Stimulated activated CD8-positive, alpha-beta memory T cell treated with anti-CD3 and anti-CD28 coated beads, Interleukin-15, amount 100 ng/mL, for 1 hour (primary cell): ENCODE results near the gene EEF1AKMT3.

Source experiments
- DNase-seq: peaks from one replicate; pipeline ENCODE4 v3.0.0-alpha.2; 2020; ENCODE audit warnings: low read depth

EEF1AKMT3 gene

DNA sequence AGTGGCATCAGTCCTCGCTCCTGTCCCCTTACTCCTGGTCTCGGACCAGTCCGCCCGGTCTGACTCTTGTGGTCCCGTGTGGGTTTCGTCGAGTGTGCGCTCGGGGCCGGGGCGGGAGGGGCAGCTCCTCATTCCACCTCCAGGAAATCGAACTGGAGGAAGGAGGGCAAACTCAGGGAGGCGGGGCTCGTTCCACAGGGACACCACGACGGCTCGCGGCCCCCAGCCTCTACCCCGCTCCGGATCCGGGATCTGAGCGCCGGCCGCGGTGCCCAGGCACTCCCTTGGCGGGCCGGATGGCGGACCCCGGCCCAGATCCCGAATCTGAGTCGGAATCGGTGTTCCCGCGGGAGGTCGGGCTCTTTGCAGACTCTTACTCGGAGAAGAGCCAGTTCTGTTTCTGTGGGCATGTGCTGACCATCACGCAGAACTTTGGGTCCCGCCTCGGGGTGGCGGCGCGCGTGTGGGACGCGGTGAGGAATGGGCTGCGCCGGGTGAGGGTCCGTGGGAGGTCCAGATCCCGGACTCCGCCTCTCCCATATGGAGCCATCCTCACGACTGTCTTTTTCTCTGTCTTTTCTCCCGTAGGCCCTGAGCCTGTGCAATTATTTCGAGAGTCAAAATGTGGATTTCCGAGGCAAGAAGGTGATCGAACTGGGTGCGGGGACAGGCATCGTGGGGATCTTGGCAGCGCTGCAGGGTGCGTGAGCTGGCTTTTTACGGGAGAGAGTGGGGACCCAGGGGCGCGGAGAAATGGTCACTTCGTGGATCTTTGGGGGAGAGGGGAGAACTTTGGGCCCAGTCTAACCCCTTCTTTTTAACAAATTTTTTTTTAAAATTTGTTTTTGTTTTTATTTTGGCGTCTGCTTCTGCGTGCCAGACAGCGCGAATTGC is at the start of gene EEF1AKMT3:
Gene EEF1AKMT3 (plus strand): TSS at position 186 of the 894 bp plus-strand sequence. CDS start 111 bp downstream, at position 297.
- DNase-seq, result no peak

DNA sequence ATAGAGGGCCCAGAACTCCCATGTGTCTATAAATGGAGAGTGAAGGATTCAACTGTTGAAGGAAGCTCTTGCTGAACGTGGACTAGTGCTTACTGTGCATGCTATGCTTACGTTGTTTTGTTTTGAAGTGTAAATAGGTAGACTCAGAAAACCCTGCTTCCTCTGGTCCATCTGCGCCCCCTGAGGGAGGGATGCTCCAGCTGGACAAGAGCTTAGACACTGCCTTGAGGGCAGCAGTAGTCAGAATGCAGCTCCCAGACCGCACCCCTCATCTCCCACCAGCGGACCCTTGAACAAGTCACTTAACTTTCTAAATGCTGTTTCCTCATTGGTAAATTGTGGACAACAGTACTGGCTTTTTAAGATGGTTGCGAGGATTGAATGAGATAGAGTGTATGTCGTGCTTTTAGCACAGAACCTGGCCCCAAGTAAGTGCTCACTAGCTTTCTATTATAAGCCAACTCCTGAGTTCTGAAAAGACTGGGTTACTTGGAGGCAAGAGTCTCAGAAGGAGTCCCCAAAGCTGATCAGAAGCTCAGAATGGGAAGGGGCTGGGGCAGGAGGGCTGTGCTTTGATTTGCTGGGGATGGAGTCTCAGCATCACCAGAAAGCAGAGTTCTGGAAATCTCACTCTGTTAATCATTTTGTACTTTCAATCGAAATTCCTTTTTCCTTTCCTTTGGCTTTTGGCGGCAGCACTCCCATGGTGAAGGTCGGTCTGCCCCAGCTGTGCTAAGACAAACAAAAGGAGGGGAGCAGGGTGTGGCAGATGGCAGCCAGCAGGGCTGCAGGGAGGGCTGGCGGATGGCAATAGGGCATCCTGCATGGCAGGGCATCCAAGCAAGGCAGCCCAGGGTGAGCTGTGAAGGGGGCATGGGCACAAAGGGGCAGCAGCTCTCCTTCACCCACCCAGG is 49.4 kb upstream of the EEF1AKMT3 start:
- no peak for DNase-seq

DNA sequence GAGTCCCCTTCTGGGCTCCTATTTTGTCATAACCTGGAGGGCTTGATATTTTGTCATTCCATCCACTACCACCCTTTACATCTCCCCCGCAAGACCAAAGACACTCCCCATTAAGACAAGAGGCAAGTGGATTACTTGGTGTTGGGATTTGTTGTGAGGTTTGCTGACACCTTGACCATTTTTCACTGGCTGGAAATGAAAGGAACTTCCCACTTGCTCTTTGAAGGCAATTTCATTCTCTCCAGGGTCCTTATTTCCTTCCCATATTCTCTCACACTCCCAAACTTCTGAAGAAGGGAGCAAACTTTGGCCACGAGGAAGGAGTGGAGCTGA is 48.8 kb upstream of the EEF1AKMT3 start:
- no peak for DNase-seq

DNA sequence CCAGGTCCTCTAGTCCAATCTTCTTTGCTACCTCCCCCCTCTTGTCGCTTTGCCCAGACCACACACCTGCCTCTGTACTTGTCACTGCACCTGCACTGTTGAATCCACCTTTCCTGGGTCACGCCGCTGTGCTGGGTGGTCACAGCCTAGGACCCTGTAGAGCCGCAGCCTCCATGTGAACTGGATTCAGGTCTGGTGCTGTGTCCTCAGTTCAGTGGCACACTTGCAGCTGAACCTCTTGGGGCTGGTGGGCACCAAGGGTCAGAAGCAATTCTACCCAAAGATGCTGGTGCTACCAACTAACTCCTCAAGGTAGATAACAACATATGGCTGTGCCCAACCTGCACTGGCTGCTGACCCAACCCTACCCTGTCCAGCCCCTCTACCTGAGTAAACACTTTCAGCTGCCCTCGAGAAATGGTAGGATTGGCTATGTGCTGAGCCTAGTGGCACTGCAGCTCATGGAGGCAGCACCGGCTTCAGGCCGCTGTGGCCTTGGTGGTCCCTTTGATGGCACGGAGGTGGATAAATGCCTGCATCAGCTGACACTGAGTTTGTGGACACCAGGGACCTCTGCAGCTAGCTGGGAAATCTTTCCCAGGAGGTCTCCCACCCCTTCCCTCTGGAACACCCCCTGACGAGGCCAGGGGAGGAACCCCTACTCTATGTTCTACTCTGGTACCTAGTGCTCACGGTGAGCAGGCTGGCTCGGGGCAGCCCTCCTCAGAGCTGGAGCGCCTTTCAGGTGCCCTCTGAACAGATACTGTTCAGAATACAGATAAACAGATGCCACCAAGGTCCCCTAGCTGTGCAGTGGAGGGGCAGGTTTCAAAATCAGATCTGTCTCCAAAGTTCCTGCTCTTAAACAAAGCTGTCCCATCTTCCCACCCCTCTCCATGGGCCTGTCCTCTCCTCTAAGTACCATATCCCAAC is 48.1 kb upstream of the EEF1AKMT3 start:
- no peak for DNase-seq

DNA sequence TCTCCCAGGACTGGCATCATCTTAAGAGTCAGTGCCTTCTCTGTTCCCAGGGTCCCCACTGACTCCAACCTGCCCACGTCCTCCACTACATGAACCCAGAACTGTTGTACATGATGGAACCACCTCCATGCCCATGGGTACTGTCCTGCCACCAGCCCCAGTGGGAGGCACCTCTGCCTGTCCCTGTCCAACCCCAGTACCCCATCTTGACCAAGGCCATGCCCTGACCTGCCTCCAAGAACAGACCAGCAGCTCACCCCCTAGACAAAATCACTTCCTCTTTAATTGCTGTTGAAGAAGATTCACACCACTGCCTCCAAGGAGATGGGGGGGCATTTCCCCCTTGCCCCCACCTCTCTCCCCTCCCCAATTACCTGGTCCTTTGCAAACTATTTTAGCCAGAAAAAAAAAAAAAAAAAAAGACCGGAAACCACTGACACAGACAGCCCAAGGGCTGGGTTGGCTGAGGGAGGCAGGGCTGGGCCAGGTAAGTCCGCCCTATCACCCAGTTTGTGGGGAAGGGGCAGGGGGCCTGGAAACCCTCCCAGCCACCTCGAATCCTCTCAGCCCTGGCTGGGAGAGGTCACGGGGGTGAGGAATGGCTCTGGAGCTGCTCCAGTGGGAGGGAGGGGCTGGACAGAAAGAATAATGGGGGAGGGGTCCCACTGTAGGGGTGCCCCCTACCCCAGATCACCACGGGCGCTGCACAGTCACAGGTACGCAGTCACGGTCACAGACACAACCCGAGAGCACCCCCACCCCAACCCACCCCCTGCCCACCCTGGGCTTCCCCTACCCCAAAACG is 47.3 kb upstream of the EEF1AKMT3 start:
- no peak for DNase-seq

DNA sequence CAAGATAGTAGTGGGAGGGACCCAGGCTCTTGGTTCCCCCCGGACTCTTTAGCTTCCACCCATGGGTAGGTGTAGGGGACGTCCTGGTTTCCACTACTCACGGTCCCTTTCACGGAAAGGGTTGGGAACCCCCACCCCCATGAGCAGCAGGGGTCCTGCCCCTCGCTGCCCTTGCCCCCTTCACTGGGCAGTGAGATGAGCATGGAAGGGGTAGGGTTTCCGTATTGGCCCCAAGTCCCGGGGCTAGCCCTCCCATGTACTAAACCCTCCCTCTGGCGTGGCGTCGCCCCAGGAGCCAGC is 46.6 kb upstream of the EEF1AKMT3 start:
- no peak for DNase-seq

DNA sequence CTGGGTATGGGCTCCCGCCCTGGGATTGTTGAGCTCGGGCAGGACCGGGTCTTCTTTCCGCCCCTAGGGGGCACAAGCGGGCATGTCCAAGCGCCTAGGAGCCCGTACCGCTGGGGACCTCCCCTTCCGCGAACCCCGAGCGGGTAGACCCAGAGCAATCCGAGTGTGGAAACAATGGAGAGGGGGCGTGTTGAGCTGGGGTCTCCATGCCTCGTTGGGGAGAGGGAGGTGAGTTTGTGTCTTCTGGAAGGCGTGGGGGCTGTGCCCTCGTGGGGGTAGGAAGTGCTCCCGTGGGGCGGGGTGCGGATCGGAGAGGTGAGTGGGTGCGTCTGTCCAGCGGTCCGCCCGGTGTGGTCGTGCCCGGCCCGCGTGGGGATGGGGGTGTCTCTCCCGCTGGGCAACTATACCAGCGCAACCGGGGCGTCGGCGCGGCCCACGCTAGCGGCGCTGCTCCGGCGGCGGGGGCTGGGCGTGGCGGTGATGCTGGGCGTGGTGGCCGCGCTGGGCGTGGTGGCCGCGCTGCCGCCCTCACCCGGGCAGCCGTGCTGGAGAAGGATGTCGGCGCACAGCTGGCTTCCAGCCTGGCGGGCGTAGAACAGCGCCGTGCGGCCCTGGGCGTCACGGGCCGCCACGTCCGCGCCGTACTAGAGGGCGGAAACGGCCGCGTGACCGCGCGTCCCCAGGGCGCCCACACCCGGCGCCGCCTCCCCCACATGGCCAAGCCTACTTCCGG is 46.1 kb upstream of the EEF1AKMT3 start:
- no peak for DNase-seq

DNA sequence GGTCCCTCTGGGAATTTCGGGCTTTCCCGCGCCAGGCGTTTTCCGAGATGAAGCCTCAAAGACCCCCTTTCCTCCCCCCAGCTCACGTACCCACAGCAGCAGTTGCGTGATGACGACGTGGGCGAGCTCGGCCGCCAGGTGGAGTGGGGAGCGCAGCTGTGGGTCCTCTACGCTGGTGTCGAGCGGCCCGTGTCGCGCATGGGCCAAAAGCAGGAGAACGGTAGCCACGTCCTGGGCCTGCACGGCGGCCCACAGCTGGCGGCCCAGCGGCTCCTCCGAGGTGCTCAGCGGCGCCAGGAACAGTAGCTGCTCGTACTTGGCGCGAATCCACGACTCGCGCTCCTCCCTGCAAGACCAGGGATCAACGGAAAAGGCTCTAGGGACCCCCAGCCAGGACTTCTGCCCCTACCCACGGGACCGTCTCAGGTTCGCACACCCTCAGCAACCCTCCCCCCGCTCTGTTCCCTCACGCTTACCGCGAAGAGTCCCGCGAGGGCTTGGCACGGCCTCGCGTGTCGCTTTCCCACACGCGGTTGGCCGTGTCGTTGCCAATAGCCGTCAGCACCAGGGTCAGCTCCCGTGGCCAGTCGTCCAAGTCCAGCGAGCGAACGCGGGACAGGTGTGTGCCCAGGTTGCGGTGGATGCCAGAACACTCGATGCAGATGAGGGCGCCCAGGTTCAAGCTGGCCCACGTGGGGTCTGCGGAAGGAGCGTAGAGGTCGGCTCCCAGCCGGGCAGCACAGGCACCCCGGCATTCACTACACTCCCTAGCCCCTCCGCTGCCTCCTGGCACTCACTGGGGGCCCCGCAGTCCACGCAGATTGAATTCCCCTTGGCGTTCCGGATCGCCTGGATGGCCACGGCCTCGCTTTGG is 45.3 kb upstream of the EEF1AKMT3 start:
- DNase-seq, result no peak

DNA sequence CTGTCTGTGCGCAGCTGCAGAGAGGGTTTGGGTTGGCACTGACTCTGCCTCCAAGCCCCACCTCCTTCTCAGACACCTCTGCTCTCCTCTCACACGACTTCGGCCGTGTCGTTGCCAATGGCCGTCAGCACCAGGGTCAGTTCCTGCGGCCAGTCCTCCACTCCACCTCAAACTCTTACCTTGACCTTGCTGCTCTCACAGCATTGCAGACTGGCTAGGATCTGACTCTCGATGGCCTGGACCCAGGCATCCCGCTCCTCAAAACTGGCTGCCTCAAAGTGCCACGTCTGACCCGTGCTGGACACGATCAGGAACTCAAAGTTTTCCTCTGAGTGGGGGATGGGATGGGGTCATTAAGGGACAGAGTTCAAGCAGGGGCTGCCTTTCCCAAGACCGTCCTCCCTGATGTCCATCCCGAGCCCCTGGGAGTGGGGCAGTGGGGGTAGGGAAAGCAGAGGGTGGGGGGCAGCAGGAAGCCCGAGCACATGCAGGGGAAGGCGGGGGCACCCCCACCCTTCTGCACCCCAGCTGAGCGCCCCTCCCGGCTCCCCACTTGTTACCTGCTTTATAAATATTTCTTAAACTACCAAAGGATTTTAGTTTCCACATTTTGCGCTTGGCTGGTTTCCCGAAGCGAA is 44.5 kb upstream of the EEF1AKMT3 start:
- DNase-seq, result no peak

DNA sequence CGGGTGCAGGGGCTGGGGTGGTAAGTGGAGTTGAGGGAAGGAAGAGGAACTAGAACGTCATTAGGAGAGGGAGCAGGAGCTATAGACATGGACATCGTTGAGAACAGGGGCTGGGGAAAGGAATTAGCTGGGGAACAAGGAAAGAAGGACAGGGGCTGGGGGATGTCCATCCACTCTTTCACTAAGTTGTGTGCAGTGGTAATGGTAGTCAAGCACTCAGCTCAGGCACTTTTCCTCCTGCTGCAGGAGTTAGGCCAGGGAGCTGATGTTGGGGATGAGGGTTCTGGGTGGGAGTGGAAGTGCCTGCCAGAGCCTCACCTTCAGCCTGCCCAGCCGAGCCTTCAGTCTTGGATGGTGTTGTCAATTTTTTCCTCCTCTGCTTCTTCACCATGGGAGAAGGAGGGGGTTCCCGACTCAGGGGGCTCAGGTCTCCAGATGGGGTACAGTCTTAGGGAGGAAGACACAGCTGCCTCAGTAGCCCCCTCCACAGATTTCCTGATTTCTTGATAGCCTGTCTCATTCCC is 43.0 kb upstream of the EEF1AKMT3 start:
- DNase-seq, result no peak

DNA sequence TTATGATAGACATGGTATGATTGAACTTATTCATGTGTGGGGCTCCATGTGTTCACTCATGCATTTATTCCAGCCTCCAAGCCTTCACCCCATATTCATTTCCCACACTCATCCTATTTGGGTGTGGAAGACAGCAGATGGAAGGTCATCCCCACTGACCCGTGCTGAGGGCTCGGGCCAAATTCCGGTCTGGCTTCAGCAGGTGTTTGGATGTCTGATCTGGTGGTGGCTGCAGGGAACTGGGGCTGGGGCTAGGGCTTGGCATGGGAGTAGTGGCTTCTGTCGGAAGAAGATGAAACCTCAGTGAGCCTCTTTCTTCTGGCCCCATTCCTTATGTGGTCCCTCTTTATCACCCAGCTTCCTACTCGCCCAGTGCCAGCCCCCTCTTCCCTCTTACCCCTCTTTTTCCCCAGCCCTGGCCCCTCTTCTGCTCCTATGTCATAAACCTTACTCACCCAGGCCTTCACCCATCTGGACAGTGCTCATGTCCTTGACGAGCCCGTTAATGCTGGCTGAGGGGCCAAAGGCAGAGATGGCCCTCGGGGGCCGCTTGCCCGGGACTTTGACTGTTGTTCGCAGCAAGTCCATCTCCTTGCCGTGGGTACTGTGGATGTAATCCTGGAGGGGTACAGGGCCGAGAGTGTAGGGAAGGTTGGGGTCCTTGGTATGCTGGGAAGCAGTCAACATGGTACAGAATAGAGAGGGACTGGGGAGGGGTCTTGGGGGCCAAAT is 41.9 kb upstream of the EEF1AKMT3 start:
- no peak for DNase-seq

DNA sequence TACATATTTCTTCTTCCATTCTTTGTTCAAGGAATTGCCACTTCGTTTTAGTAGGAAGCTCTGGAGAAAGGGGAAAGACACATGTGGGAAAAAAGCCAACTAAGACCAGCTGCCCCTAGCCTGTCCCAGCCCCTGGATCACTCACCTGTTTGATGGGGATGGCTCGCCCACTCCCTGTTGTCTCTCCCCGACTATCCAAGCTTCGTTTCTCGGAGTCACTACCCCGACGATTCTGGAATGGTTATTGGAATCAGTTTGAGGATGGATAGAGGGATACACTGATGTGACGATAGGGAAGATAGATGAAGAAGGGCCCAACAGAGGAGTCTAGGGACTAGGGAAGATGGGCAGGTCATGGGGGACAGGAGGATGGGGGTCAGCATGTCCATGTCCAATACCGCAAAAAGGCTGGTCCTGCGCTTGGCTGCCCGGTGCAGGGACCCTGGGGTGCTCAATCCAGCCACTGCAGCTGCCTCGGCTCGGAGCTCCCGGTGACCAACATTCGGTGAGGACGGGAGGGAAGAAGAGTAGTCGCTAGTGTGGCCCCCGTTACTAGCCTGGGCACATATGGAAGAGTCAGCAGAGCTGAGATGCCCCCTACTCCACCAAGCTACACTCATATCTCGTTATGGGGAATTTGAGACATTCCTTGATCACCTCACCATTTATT is 40.9 kb upstream of the EEF1AKMT3 start:
- no peak for DNase-seq

DNA sequence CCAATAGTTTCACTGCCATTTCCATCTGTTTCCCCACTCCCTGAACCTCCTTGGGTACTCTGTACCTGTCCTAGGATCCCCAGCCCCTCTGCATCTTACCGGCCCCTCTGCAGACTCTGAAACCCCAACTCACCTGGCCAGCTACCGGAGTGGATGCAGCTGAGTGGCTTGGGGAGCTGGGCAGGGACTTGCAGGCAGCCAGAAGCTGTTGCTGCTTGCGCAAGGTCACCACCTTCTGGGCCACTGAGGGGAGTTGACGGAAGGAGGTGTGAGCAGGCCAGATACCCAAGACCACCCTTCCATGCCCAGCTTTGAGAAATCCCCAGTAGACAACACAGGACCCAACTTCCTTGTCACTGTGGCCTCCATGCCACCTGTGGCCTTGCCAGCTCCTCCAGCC is 40.1 kb upstream of the EEF1AKMT3 start:
- no peak for DNase-seq

DNA sequence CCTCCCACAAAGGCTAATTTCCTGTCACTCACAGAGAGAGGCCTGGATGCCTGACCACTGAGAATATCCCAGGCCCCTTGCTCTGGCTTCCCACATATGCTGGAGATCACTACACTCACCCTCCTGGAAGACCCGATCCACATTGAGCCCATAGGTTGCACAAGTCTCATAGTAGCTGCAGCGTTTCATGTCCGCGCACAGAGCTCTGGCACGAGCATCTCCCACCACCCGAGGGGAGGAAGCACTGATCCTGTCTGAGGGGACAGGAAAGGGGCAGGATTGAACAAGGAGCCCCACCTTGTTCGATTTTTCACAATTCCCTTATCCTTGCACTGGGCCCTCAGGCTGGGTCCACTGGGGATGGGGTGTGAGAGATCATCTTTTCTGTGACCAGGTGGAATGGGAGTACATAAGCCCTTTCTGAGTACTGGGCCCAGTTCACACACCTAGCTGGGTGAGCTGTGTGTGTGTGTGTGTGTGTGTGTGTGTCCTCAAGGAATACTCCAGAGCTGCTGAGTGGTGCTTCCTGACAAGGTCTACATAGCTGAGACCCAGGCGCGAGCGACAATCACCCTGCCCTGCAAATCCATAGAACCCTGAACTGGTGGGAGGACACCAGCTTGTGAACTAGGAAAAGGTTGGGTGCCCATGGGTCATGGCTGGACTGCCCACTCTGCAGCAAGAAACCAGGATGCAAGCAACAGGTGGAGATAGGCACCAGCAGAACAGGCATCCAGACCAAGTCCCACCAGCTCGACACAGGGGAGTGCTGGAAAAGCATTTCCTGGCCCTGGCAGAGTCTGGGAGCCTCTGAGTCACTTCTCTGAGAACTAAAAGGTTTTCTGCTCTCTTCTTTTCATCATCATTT is 39.5 kb upstream of the EEF1AKMT3 start:
- DNase-seq, result no peak

DNA sequence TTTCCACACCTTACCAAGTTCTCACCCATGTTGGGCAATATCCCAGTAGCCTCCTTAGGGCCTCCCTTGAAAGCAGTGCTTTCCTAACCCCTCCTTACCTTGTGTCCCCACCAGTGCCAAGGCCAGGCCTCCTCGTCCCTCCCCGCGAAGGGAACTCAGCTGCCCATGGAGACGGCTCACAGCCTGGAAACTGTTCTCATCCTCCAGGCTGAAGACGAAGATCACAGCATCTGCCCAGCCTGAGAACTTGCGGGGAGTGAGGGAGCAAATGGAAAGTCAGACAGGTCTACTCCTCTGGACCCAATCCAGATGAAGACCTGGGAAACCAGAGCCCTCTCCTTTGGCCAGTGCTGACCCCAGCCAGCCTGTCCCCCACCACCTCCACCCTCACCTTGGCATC is 38.5 kb upstream of the EEF1AKMT3 start:
- no peak for DNase-seq

DNA sequence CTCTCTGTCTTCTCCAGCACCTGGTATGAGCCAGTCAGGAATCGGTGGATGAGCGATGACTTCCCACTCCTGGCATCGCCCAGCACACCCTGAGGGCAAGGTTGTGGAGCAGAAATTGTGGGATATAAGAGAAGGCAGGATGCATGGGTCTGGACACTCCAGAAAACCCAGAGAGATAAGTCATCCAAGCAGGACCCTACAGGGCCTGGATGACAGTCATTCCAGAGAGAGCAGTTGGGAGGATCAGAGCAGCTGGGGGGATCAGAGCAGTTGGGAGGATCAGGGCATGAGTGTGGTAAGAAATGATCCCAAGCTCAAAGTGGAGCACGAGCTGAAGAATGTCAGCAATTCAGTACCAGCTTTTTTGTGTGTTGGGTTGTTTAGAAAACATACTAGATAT is 37.8 kb upstream of the EEF1AKMT3 start:
- no peak for DNase-seq
